ENCODE measurements around the gene ITGAE. TPM values are rescaled to one million over a fixed set of nuclear protein-coding genes. Genes with fewer than 3 reads are reported as not detected.

ITGAE gene
- total RNA-seq, 4 donors from 2014 or later, result 5.7 to 40.5 (median 26.9) TPM

GRCh38 chr17:3747805-3748204, 53.2 kb downstream of the ITGAE start:
- TF ChIP-seq POLR2A (IDR thresholded peaks at IDR 0.05) (no peak), CTCF (IDR thresholded peaks at IDR 0.05) (no peak)
- intact Hi-C loops (cut with DNase I), result no loop called here
- whole genome bisulfite sequencing, 2 donors, result 73 to 80% methylated on average over 2 to 8 of the region's 9 CpGs
- H3K36me3 ChIP-seq, result no peaks in the 10 kb centered on the region
- no peaks in the 10 kb centered on the region for H3K9me3 ChIP-seq
- no peaks in the 10 kb centered on the region for H3K4me1 ChIP-seq
- H3K27ac ChIP-seq, result no peak overlapping the region
- no peak overlapping the region for H3K4me3 ChIP-seq
- H3K27me3 ChIP-seq, result peaks cover 0 to 15% (median 0%) of the 10 kb centered on the region in 4 donors
- no peak for DNase-seq

GRCh38 chr17:3745071-3745470, 55.9 kb downstream of the ITGAE start:
- 69 to 74% methylated on average over 9 to 10 of the region's 10 CpGs for WGBS, 2 donors

GRCh38 chr17:3744014-3744413, 57.0 kb downstream of the ITGAE start:
- DNase-seq, result no peak
- 35 to 59% methylated on average over 3 of the region's 3 CpGs for WGBS, 2 donors
- Histone ChIP-seq H3K4me3 (no peak overlapping the region), H3K27me3 (no peaks in the 10 kb centered on the region), H3K27ac (no peak overlapping the region), H3K4me1 (peaks cover under 1 to 7% (median 2%) of the 10 kb centered on the region in 3 donors), H3K36me3 (no peaks in the 10 kb centered on the region), H3K9me3 (no peaks in the 10 kb centered on the region)
- TF ChIP-seq POLR2A (IDR thresholded peaks at IDR 0.05) (no peak), CTCF (IDR thresholded peaks at IDR 0.05) (no peak)
- intact Hi-C loops (cut with DNase I), result no loop called here

More at GRCh38 chr17:3745071-3745470, 55.9 kb downstream of the ITGAE start:
- peaks cover 0 to 1% (median 0%) of the 10 kb centered on the region in 4 donors for H3K27me3 ChIP-seq
- DNase-seq, result no peak
- H3K36me3 ChIP-seq, result no peaks in the 10 kb centered on the region
- H3K9me3 ChIP-seq, result no peaks in the 10 kb centered on the region
- H3K4me3 ChIP-seq, result no peak overlapping the region
- intact Hi-C loops (cut with DNase I), result no loop called here
- H3K27ac ChIP-seq, result no peak overlapping the region
- no peaks in the 10 kb centered on the region for H3K4me1 ChIP-seq
- TF ChIP-seq POLR2A (IDR thresholded peaks at IDR 0.05) (no peak), CTCF (IDR thresholded peaks at IDR 0.05) (no peak)

GRCh38 chr17:3740611-3741073, 60.3 kb downstream of the ITGAE start:
- no peaks in the 10 kb centered on the region for H3K27me3 ChIP-seq
- no peak for TF ChIP-seq POLR2A (IDR thresholded peaks at IDR 0.05)
- TF ChIP-seq CTCF (IDR thresholded peaks at IDR 0.05), result no peak
- H3K4me3 ChIP-seq, result no peak overlapping the region
- 70 to 79% methylated on average over 13 to 14 of the region's 14 CpGs for WGBS, 2 donors
- H3K4me1 ChIP-seq, result peaks cover 5 to 26% (median 14%) of the 10 kb centered on the region in 3 donors
- DNase-seq, result no peak
- no peaks in the 10 kb centered on the region for H3K9me3 ChIP-seq
- H3K36me3 ChIP-seq, result no peaks in the 10 kb centered on the region
- intact Hi-C loops (cut with DNase I), result no loop called here
- H3K27ac ChIP-seq, result no peak overlapping the region

GRCh38 chr17:3739422-3740124, 61.4 kb downstream of the ITGAE start:
- Histone ChIP-seq H3K27ac (peak overlapping the region in 3 of 4 donors; percentile 66 to 82 (median 72)), H3K36me3 (no peaks in the 10 kb centered on the region), H3K27me3 (no peaks in the 10 kb centered on the region), H3K9me3 (no peaks in the 10 kb centered on the region), H3K4me1 (peaks cover 5 to 27% (median 14%) of the 10 kb centered on the region in 3 donors), H3K4me3 (no peak overlapping the region)
- no peak for DNase-seq
- TF ChIP-seq POLR2A (IDR thresholded peaks at IDR 0.05) (no peak), CTCF (IDR thresholded peaks at IDR 0.05) (no peak)
- 77 to 79% methylated on average over 13 to 14 of the region's 16 CpGs for WGBS, 2 donors
- intact Hi-C loops (cut with DNase I), result loop anchor here (10.0 kb wide), 1 partner anchor 85 kb away; no protein-coding TSS in a partner anchor
